Activated CD4-positive, alpha-beta T cell treated with anti-CD3 and anti-CD28 coated beads for 36 hours (primary cell): ENCODE measurements around the gene P2RY14. TPM values are rescaled to one million over a fixed set of nuclear protein-coding genes. Genes with fewer than 3 reads are reported as not detected.
"Not testable (repeated sequence)": the region's sequence is repeated elsewhere in the genome, so short reads cannot be mapped to it uniquely, and the experiment has no call there.

Experiments used
- ATAC-seq: fragments of 200-7000 bp; cut with Tn5 transposase; one replicate; pipeline ENCODE4 v1.10.0; 2021; ENCODE audit warnings: mild to moderate bottlenecking, moderate library complexity
- CTCF ChIA-PET: fragments of 350-600 bp; sonication (Branson Sonifier 250); formaldehyde crosslinking; loops from one replicate; lab custom pipeline; 2021; ENCODE audit warnings: antibody characterized with exemption; lab: Charles Lee
- POLR2A ChIA-PET: fragments of 350-600 bp; sonication (Branson Sonifier 250); formaldehyde crosslinking; loops from one replicate; lab custom pipeline; 2021; ENCODE audit warnings: antibody characterized with exemption, inconsistent platforms; lab: Charles Lee
- DNase-seq: peaks from one replicate; pipeline ENCODE4 v3.0.0-alpha.2; 2020
- H3K27ac Mint-ChIP-seq: one replicate; pipeline ENCODE4 v1.8.0; 2021; ENCODE audit warnings: mixed read lengths
- H3K27me3 Mint-ChIP-seq: one replicate; pipeline ENCODE4 v1.8.0; 2021; ENCODE audit warnings: mixed read lengths
- H3K36me3 Mint-ChIP-seq: one replicate; pipeline ENCODE4 v1.8.0; 2021; ENCODE audit warnings: low read depth, mixed read lengths
- H3K4me1 Mint-ChIP-seq: one replicate; pipeline ENCODE4 v1.8.0; 2021; ENCODE audit warnings: mixed read lengths
- H3K4me3 Mint-ChIP-seq: one replicate; pipeline ENCODE4 v1.8.0; 2021; ENCODE audit warnings: mild to moderate bottlenecking, moderate library complexity, mixed read lengths
- H3K9me3 Mint-ChIP-seq: one replicate; pipeline ENCODE4 v1.8.0; 2021; ENCODE audit warnings: low read depth, mixed read lengths
- intact Hi-C, 2 experiments: fragments of 100-400 bp; cut with DNase I in 1 of 2; cut with micrococcal nuclease in 1 of 2; formaldehyde crosslinking; loops; one replicate each; pipeline versions ENCODE4 v1.14.2 to v1.15.1; 2022 to 2024; cut with DNase I, micrococcal nuclease
- total RNA-seq, 2 experiments: library from RNA; stranded (reverse); gene quantifications; one replicate each; pipeline ENCODE4 v1.2.3, GENCODE V29; 2021

Gene P2RY14
- total RNA-seq, 2 experiments from 2014 or later, result 0.16 to 0.25 TPM

- H3K4me3 Mint-ChIP-seq, result no peak overlapping the region
- H3K27ac Mint-ChIP-seq, result no peak overlapping the region
- H3K27me3 Mint-ChIP-seq, result peaks cover under 1% of the 10 kb centered on the region
- intact Hi-C loops, result no loop called here
- ChIA-PET CTCF (interaction anchor here (1.5 kb wide), 1 partner anchor 110 kb away, joined by 3 read pairs; no protein-coding TSS in a partner anchor), POLR2A (no interaction called here)
- no peaks in the 10 kb centered on the region for H3K36me3 Mint-ChIP-seq
- ATAC-seq, result no peak
- no peaks in the 10 kb centered on the region for H3K9me3 Mint-ChIP-seq
- DNase-seq, result no peak
- H3K4me1 Mint-ChIP-seq, result peaks cover 11% of the 10 kb centered on the region
Observed at GRCh38 chr3:151265866-151266265, 12.5 kb downstream of the P2RY14 start.

- Mint-ChIP-seq H3K27me3 (peaks cover 2% of the 10 kb centered on the region), H3K36me3 (no peaks in the 10 kb centered on the region), H3K9me3 (no peaks in the 10 kb centered on the region), H3K4me3 (no peak overlapping the region), H3K27ac (no peak overlapping the region), H3K4me1 (peaks cover 9% of the 10 kb centered on the region)
- ATAC-seq (no peak), DNase-seq (no peak)
- intact Hi-C loops, result no loop called here
- ChIA-PET POLR2A (no interaction called here), CTCF (interaction anchor here (1.2 to 1.8 kb wide), 2 partner anchors 11 to 13 kb away, joined by 5 to 6 read pairs; partner anchors contain the start of gene P2RY14)
Observed at GRCh38 chr3:151265166-151265565, 13.2 kb downstream of the P2RY14 start.

- ATAC-seq (no peak), DNase-seq (no peak)
- ChIA-PET CTCF (interaction anchor here (0.5 to 1.8 kb wide), 5 partner anchors 11 to 32 kb away, joined by 3 to 6 read pairs (median 3); partner anchors contain the start of gene P2RY14), POLR2A (no interaction called here)
- Mint-ChIP-seq H3K27me3 (peaks cover 5% of the 10 kb centered on the region), H3K36me3 (no peaks in the 10 kb centered on the region), H3K4me1 (peaks cover 7% of the 10 kb centered on the region), H3K27ac (no peak overlapping the region), H3K9me3 (no peaks in the 10 kb centered on the region), H3K4me3 (no peak overlapping the region)
- intact Hi-C loops, result no loop called here
Observed at GRCh38 chr3:151264605-151265004, 13.7 kb downstream of the P2RY14 start.

- H3K4me3 Mint-ChIP-seq, result no peak overlapping the region
- no peak overlapping the region for H3K27ac Mint-ChIP-seq
- peaks cover 5% of the 10 kb centered on the region for H3K27me3 Mint-ChIP-seq
- ChIA-PET POLR2A (no interaction called here), CTCF (interaction anchor here (0.6 to 1.3 kb wide), 4 partner anchors 16 to 35 kb away, joined by 3 read pairs; no protein-coding TSS in a partner anchor)
- DNase-seq (no peak), ATAC-seq (no peak)
- no peaks in the 10 kb centered on the region for H3K9me3 Mint-ChIP-seq
- intact Hi-C loops, result no loop called here
- H3K36me3 Mint-ChIP-seq, result no peaks in the 10 kb centered on the region
- no peaks in the 10 kb centered on the region for H3K4me1 Mint-ChIP-seq
Observed at GRCh38 chr3:151262871-151263525, 15.3 kb downstream of the P2RY14 start.

- Mint-ChIP-seq H3K27ac (no peak overlapping the region), H3K9me3 (no peaks in the 10 kb centered on the region), H3K27me3 (peaks cover 8% of the 10 kb centered on the region), H3K4me3 (no peak overlapping the region), H3K4me1 (no peaks in the 10 kb centered on the region), H3K36me3 (no peaks in the 10 kb centered on the region)
- ATAC-seq (no peak), DNase-seq (no peak)
- intact Hi-C loops, result no loop called here
- ChIA-PET POLR2A (no interaction called here), CTCF (interaction anchor here (1.1 kb wide), 1 partner anchor 9 kb away, joined by 3 read pairs; no protein-coding TSS in a partner anchor)
Observed at GRCh38 chr3:151259664-151260063, 18.7 kb downstream of the P2RY14 start.

GRCh38 chr3:151256749-151257148 lies 21.6 kb downstream of the P2RY14 start:
- Mint-ChIP-seq H3K9me3 (no peaks in the 10 kb centered on the region), H3K4me3 (no peak overlapping the region), H3K4me1 (no peaks in the 10 kb centered on the region), H3K36me3 (no peaks in the 10 kb centered on the region), H3K27me3 (peaks cover 8% of the 10 kb centered on the region), H3K27ac (no peak overlapping the region)
- no peak for ATAC-seq
- DNase-seq, result no peak
- ChIA-PET CTCF (interaction anchor here (0.9 to 1.7 kb wide), 5 partner anchors 11 to 89 kb away, joined by 3 to 5 read pairs (median 3); no protein-coding TSS in a partner anchor), POLR2A (interaction anchor here (1.4 kb wide), 1 partner anchor 12 kb away, joined by 3 read pairs; no protein-coding TSS in a partner anchor)
- intact Hi-C loops, result no loop called here

GRCh38 chr3:151248772-151249337 lies 29.5 kb downstream of the P2RY14 start:
- Mint-ChIP-seq H3K36me3 (no peaks in the 10 kb centered on the region), H3K4me1 (no peaks in the 10 kb centered on the region), H3K9me3 (no peaks in the 10 kb centered on the region), H3K4me3 (no peak overlapping the region), H3K27ac (no peak overlapping the region), H3K27me3 (no peaks in the 10 kb centered on the region)
- ATAC-seq, result no peak
- CTCF ChIA-PET, result interaction anchor here (0.8 kb wide), 1 partner anchor 92 kb away, joined by 3 read pairs; no protein-coding TSS in a partner anchor
- POLR2A ChIA-PET, result no interaction called here
- intact Hi-C loops, result no loop called here
- no peak for DNase-seq

- DNase-seq, H3K4me1 Mint-ChIP-seq, ATAC-seq, intact Hi-C loops, H3K9me3 Mint-ChIP-seq, CTCF ChIA-PET, H3K4me3 Mint-ChIP-seq, H3K36me3 Mint-ChIP-seq, H3K27me3 Mint-ChIP-seq, H3K27ac Mint-ChIP-seq, POLR2A ChIA-PET: not testable (repeated sequence)
Observed at GRCh38 chr3:151242006-151242405, 36.3 kb downstream of the P2RY14 start.

GRCh38 chr3:151236736-151237135 lies 41.6 kb downstream of the P2RY14 start:
- H3K36me3 Mint-ChIP-seq, result no peaks in the 10 kb centered on the region
- DNase-seq (no peak), ATAC-seq (no peak)
- H3K27ac Mint-ChIP-seq, result no peak overlapping the region
- POLR2A ChIA-PET, result no interaction called here
- no peaks in the 10 kb centered on the region for H3K4me1 Mint-ChIP-seq
- no peaks in the 10 kb centered on the region for H3K9me3 Mint-ChIP-seq
- intact Hi-C loops, result no loop called here
- CTCF ChIA-PET, result interaction anchor here (1.1 kb wide), 1 partner anchor 9 kb away, joined by 3 read pairs; no protein-coding TSS in a partner anchor
- H3K27me3 Mint-ChIP-seq, result no peaks in the 10 kb centered on the region
- H3K4me3 Mint-ChIP-seq, result no peak overlapping the region

- Mint-ChIP-seq H3K27ac (no peak overlapping the region), H3K4me1 (peaks cover under 1% of the 10 kb centered on the region), H3K27me3 (no peaks in the 10 kb centered on the region), H3K36me3 (no peaks in the 10 kb centered on the region), H3K4me3 (no peak overlapping the region), H3K9me3 (no peaks in the 10 kb centered on the region)
- ATAC-seq, result no peak
- CTCF ChIA-PET, result interaction anchor here (1.1 to 2.2 kb wide), 2 partner anchors 9 to 68 kb away, joined by 3 to 6 read pairs; no protein-coding TSS in a partner anchor
- no peak for DNase-seq
- intact Hi-C loops, result no loop called here
- POLR2A ChIA-PET, result no interaction called here
Observed at GRCh38 chr3:151236316-151236715, 42.0 kb downstream of the P2RY14 start.

- ATAC-seq (no peak), DNase-seq (no peak)
- Mint-ChIP-seq H3K27me3 (no peaks in the 10 kb centered on the region), H3K27ac (no peak overlapping the region), H3K4me3 (no peak overlapping the region), H3K36me3 (no peaks in the 10 kb centered on the region), H3K4me1 (peaks cover 13% of the 10 kb centered on the region), H3K9me3 (no peaks in the 10 kb centered on the region)
- CTCF ChIA-PET, result interaction anchor here (0.6 to 2.2 kb wide), 11 partner anchors 8 to 303 kb away, joined by 3 to 7 read pairs (median 4); partner anchors contain the start of gene P2RY14
- POLR2A ChIA-PET, result interaction anchor here (0.6 kb wide), 1 partner anchor 28 kb away, joined by 10 read pairs; no protein-coding TSS in a partner anchor
- intact Hi-C loops, result no loop called here
Observed at GRCh38 chr3:151234825-151235224, 43.5 kb downstream of the P2RY14 start.
